ENCODE measurements around the gene PKM.

The PKM gene

DNA sequence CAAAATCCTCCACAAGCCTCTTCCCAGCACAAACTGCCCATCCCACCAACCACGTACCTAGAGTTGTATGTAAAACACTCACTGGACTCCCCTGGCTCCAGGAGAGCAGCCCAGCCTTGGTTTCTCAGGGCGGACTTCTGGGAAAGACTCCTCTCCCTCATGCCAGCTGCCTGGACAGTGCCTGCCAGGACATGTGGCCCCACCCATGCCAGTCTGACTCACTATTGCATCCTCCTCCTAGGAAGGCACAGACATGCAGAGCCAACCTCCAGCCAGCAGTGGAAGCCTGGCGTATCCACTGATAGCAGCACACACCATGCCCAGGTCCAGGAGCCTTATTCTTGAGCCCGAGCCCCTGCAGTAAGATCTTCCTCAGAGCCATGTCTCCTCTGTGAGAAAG, 8.6 kb downstream of the PKM start:
- ChIA-PET CTCF (interaction anchor here (1.0 to 1.5 kb wide), 3 partner anchors 12 to 23 kb away, joined by 3 to 7 read pairs (median 5); no protein-coding TSS in a partner anchor), POLR2A (interaction anchor here (0.7 to 2.0 kb wide), 2 partner anchors 8 to 200 kb away, joined by 4 to 9 read pairs; partner anchors contain the start of gene PKM)
- no peak for DNase-seq (ENCODE audit: extremely low spot score)
- TF ChIP-seq, protein P1, sequence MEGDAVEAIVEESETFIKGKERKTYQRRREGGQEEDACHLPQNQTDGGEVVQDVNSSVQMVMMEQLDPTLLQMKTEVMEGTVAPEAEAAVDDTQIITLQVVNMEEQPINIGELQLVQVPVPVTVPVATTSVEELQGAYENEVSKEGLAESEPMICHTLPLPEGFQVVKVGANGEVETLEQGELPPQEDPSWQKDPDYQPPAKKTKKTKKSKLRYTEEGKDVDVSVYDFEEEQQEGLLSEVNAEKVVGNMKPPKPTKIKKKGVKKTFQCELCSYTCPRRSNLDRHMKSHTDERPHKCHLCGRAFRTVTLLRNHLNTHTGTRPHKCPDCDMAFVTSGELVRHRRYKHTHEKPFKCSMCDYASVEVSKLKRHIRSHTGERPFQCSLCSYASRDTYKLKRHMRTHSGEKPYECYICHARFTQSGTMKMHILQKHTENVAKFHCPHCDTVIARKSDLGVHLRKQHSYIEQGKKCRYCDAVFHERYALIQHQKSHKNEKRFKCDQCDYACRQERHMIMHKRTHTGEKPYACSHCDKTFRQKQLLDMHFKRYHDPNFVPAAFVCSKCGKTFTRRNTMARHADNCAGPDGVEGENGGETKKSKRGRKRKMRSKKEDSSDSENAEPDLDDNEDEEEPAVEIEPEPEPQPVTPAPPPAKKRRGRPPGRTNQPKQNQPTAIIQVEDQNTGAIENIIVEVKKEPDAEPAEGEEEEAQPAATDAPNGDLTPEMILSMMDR (IDR thresholded peaks at IDR 0.05; ENCODE audit: control extremely low read depth, extremely low read depth, low read depth, missing control alignments) = no peak

DNA sequence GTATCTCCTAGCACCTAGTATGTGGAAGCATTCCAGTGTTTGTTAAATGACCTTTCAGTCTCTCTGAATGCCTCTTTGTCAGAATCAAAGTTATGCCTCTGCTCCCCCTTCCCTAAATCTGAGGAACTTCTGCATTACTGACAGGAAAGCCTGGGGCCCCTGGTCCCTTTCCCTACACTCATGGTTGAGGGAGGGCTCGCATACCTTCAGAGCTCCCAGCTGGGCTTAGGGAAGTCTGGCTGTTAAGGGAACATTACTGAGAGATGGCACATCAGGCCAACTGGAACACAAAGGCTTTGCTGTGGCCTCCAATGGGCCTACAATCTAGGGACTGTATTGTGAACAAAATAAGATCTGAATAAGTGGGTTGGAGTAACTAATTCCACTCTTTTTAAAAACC, 10.3 kb downstream of the PKM start:
- DNase-seq (ENCODE audit: extremely low spot score) = no peak
- TF ChIP-seq, protein P1 (IDR thresholded peaks at IDR 0.05; ENCODE audit: control extremely low read depth, extremely low read depth, low read depth, missing control alignments) = no peak
- ChIA-PET POLR2A (interaction anchor here (2.0 kb wide), 1 partner anchor 10 kb away, joined by 9 read pairs; the partner anchor contains the start of gene PKM), CTCF (interaction anchor here (0.8 to 1.5 kb wide), 4 partner anchors 9 to 440 kb away, joined by 3 to 7 read pairs (median 4); no protein-coding TSS in a partner anchor)

DNA sequence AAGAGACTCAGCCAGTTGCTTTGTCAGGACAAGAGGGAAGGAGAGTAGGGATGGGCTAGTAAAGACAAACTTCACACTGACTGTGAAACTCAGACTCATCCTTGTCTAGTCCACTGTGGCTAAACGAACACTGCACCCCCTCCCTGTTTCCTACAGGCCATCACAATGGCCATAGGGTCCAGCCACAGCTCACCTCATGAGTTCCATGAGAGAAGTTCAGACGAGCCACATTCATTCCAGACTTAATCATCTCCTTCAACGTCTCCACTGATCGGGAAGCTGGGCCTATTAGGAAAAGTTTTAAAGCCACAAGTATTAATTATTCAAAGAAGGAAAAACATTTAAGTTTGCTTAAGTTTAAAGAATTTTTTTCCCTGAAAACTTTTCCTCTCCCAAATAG, 13.8 kb downstream of the PKM start:
- no peak for DNase-seq (ENCODE audit: extremely low spot score)
- CTCF ChIA-PET = interaction anchor here (1.2 to 3.7 kb wide), 5 partner anchors 10 to 90 kb away, joined by 3 to 28 read pairs (median 11); partner anchors contain the start of gene GRAMD2A
- TF ChIP-seq, protein P1 (IDR thresholded peaks at IDR 0.05; ENCODE audit: control extremely low read depth, extremely low read depth, low read depth, missing control alignments) = no peak
- POLR2A ChIA-PET = interaction anchor here (0.6 to 0.9 kb wide), 2 partner anchors 11 to 12 kb away, joined by 3 read pairs; no protein-coding TSS in a partner anchor

DNA sequence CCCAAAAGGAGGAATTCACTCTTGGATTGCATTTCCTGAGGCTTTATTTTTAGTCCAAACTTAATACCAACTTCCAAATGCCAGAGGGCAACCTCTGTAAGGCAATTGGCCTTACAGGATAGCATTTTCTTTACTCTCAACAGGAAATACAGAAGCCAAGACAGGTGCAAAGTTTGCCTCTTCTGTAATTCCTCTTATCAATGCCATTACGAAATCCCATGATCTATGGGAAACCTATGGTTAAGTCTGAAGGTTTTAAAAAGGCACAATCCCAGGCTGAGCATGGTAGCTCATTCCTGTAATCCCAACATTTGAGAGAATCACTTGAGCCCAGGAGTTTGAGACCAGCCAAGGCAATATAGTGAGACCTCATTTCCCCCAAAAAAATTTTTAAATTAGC, 14.9 kb downstream of the PKM start:
- DNase-seq (ENCODE audit: extremely low spot score) = no peak
- ChIA-PET POLR2A (no interaction called here), CTCF (interaction anchor here (1.3 to 3.7 kb wide), 5 partner anchors 11 to 18 kb away, joined by 3 to 28 read pairs (median 11); partner anchors contain the start of gene GRAMD2A)
- TF ChIP-seq, protein P1 (IDR thresholded peaks at IDR 0.05; ENCODE audit: control extremely low read depth, extremely low read depth, low read depth, missing control alignments) = no peak

DNA sequence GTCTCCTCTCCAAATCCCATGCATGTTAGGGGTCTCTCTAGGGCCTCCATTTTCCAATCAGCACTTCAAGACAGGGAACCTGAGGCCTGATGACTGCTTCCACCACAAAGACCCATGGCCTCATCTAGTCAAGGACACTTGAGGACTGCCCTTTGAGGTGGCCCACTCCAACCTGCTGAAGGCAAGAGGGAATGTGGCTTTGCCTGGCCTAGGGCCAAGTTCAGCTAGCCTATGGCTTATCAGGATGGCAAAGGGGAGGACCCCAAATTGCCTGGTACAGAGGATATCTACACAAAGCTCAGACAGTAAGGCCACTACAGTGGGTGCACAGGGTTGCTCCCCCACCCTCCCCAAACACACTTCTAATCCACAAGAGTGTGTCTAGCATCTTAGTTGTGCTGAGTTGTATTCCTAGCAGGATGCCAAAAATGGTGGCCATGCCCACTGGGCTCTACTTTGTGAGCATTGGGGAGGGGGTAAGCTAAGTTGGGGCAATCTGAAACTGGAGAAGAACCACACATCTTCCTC, 23.4 kb downstream of the PKM start:
- DNase-seq (ENCODE audit: extremely low spot score) = no peak
- CTCF ChIA-PET = interaction anchor here (1.4 to 2.7 kb wide), 2 partner anchors 9 to 19 kb away, joined by 5 to 15 read pairs; no protein-coding TSS in a partner anchor
- TF ChIP-seq, protein P1 (IDR thresholded peaks at IDR 0.05; ENCODE audit: control extremely low read depth, extremely low read depth, low read depth, missing control alignments) = no peak
- POLR2A ChIA-PET = interaction anchor here (1.1 kb wide), 1 partner anchor 19 kb away, joined by 3 read pairs; no protein-coding TSS in a partner anchor

DNA sequence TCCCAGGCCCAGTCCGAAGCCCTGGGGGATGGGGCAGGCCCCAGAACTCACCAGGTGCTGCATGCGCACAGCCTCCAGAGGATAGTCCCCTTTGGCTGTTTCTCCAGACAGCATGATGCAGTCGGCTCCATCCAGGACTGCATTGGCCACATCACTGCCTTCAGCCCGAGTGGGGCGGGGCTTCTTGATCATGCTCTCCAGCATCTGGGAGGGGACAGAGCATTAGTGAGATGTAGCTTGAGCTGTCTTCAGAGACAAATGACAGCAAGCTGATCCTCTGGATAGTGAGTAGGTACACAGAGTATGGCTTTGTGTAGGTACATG, 24.4 kb downstream of the PKM start:
- TF ChIP-seq, protein P1 (IDR thresholded peaks at IDR 0.05; ENCODE audit: control extremely low read depth, extremely low read depth, low read depth, missing control alignments) = no peak
- CTCF ChIA-PET = interaction anchor here (1.4 to 1.9 kb wide), 2 partner anchors 10 to 20 kb away, joined by 5 to 6 read pairs; no protein-coding TSS in a partner anchor
- DNase-seq (ENCODE audit: extremely low spot score) = no peak
- POLR2A ChIA-PET = no interaction called here

Measured in GM10248 (cell line).